Osteoblast (primary cell): ENCODE data around the gene WNK1. TPM values are rescaled to one million over a fixed set of nuclear protein-coding genes. Genes with fewer than 3 reads are reported as not detected.

ENCODE experiments used
- DNase-seq: peaks from one replicate; pipeline ENCODE4 v3.0.0; 2011; ENCODE audit warnings: low spot score, mixed read lengths; ENCODE audit not compliant: insufficient read length; ENCODE audit errors: missing footprints
- H2AFZ ChIP-seq: 2 replicates; pipeline ENCODE4 v1.6.0; 2011; ENCODE audit warnings: mild to moderate bottlenecking, low read length
- H3K27ac ChIP-seq: 2 replicates; pipeline ENCODE4 v1.5.1; 2011; ENCODE audit warnings: mild to moderate bottlenecking, low read depth, low read length, moderate library complexity
- H3K27me3 ChIP-seq: 2 replicates; pipeline ENCODE4 v1.6.0; 2012; ENCODE audit warnings: mild to moderate bottlenecking, control low read depth, inconsistent platforms, low read length, moderate library complexity; ENCODE audit not compliant: insufficient read depth
- H3K36me3 ChIP-seq: 2 replicates; pipeline ENCODE4 v1.5.1; 2011; ENCODE audit warnings: mild to moderate bottlenecking, low read length, control low read depth, moderate library complexity; ENCODE audit not compliant: insufficient read depth
- H3K4me1 ChIP-seq: 2 replicates; pipeline ENCODE4 v1.5.1; 2011; ENCODE audit warnings: mild to moderate bottlenecking, low read length, control low read depth, moderate library complexity; ENCODE audit not compliant: insufficient read depth
- H3K4me2 ChIP-seq: 2 replicates; pipeline ENCODE4 v1.6.0; 2011; ENCODE audit warnings: mild to moderate bottlenecking, low read length; ENCODE audit not compliant: insufficient read depth
- H3K4me3 ChIP-seq: fragments of 200-600 bp; sonication (generic); 3 replicates; pipeline ENCODE4 v1.5.1; 2012; ENCODE audit warnings: mild to moderate bottlenecking, low read length, inconsistent platforms; ENCODE audit not compliant: insufficient read depth
- H3K79me2 ChIP-seq: 2 replicates; pipeline ENCODE4 v1.6.0; 2012; ENCODE audit warnings: mild to moderate bottlenecking, low read length, control low read depth, inconsistent platforms; ENCODE audit not compliant: insufficient read depth
- H3K9me3 ChIP-seq: 2 replicates; pipeline ENCODE4 v1.5.1; 2011; ENCODE audit warnings: low read depth, low read length, control low read depth
- H4K20me1 ChIP-seq: 2 replicates; pipeline ENCODE4 v1.6.0; 2012; ENCODE audit warnings: mild to moderate bottlenecking, low read length, control low read depth; ENCODE audit not compliant: insufficient read depth
- total RNA-seq: library from RNA; depleted of rRNA; stranded (reverse); fragments of >200 nt; gene quantifications from 2 replicates; pipeline ENCODE4 v1.2.3, GENCODE V29; 2012
- TF ChIP-seq, protein P1 (sequence below): IDR thresholded peaks from 2 replicates; pipeline ENCODE4 v1.5.1; 2011; ENCODE audit warnings: mild to moderate bottlenecking, low read depth, low read length, moderate library complexity; ENCODE audit errors: extremely low read depth

The WNK1 gene
- total RNA-seq, 1 donor = 110 TPM

DNA sequence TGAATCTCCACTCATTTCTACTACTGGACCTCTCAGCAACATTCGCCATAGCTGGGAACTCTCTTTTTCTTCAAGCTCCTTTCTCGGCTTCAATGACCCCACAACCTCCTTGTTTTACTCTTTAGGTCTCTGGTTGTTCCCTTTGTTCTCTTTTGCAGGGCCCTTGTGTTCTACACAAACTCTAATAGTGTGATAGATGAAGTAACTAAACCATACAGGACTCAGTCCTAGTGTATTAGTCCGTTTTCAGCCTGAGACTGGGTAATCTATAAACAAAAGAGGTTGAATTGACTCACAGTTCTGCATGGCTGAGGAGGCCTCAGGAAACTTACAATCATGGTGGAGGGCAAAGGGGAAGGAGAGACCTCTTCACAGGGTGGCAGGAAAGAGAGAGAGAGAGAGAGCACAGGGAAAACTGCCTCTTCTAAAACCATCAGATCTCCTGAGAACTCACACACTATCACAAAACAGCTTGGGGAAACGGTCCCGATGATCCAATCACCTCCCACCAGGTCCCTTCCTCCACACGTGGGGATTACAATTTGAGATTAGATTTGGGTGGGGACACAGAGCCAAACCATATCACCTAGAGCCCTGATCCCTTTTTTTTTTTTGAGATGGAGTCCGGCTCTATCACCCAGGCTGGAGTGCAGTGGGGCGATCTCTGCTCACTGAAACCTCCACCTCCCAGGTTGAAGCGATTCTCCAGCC is 32.0 kb upstream of the WNK1 start:
- H3K4me2 ChIP-seq = no peak overlapping the region
- H3K27ac ChIP-seq = no peak overlapping the region
- DNase-seq = no peak
- TF ChIP-seq, protein P1, sequence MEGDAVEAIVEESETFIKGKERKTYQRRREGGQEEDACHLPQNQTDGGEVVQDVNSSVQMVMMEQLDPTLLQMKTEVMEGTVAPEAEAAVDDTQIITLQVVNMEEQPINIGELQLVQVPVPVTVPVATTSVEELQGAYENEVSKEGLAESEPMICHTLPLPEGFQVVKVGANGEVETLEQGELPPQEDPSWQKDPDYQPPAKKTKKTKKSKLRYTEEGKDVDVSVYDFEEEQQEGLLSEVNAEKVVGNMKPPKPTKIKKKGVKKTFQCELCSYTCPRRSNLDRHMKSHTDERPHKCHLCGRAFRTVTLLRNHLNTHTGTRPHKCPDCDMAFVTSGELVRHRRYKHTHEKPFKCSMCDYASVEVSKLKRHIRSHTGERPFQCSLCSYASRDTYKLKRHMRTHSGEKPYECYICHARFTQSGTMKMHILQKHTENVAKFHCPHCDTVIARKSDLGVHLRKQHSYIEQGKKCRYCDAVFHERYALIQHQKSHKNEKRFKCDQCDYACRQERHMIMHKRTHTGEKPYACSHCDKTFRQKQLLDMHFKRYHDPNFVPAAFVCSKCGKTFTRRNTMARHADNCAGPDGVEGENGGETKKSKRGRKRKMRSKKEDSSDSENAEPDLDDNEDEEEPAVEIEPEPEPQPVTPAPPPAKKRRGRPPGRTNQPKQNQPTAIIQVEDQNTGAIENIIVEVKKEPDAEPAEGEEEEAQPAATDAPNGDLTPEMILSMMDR = no peak
- no peaks in the 10 kb centered on the region for H3K27me3 ChIP-seq
- no peaks in the 10 kb centered on the region for H3K36me3 ChIP-seq
- no peaks in the 10 kb centered on the region for H3K4me1 ChIP-seq
- no peak overlapping the region for H3K4me3 ChIP-seq
- no peaks in the 10 kb centered on the region for H4K20me1 ChIP-seq
- H3K79me2 ChIP-seq = no peaks in the 10 kb centered on the region
- no peak overlapping the region for H2AFZ ChIP-seq
- H3K9me3 ChIP-seq = no peaks in the 10 kb centered on the region

DNA sequence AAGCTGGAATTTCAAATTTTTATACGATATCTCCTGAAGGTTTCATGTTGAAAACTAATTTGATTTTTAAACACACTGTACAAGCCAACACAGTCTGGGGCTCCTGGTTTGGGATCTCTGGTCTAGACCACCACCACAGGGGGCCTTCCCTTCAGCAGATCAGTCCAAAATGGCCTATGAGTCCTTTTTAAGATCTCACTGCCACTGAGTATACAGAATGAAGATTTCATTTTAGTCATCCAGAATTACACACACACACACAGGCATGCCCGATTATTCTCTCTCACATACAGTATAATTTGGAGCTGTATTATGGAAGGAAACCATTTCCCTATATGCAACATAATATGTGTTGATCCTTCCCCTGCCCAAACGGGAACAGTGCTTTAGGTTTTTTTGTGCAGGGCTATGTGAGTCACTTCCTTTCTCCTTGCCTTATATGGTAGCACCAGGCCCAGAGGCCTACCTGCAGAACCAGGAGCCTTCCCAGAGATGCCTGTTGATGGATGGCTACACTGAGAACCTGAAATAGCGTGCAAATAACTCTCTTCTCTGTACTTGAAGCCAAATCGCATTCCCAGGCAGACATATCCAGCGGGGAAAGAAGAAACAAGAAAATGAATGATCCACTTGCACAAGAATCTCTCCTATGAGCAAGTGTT is 28.1 kb upstream of the WNK1 start:
- no peaks in the 10 kb centered on the region for H3K79me2 ChIP-seq
- H3K4me3 ChIP-seq = no peak overlapping the region
- H3K36me3 ChIP-seq = no peaks in the 10 kb centered on the region
- H2AFZ ChIP-seq = peak overlapping the region; percentile 62
- peak; percentile 19 for DNase-seq
- no peaks in the 10 kb centered on the region for H3K27me3 ChIP-seq
- H3K27ac ChIP-seq = no peak overlapping the region
- H4K20me1 ChIP-seq = no peaks in the 10 kb centered on the region
- H3K9me3 ChIP-seq = no peaks in the 10 kb centered on the region
- H3K4me1 ChIP-seq = peaks cover 12% of the 10 kb centered on the region
- TF ChIP-seq, protein P1 = no peak
- H3K4me2 ChIP-seq = no peak overlapping the region

DNA sequence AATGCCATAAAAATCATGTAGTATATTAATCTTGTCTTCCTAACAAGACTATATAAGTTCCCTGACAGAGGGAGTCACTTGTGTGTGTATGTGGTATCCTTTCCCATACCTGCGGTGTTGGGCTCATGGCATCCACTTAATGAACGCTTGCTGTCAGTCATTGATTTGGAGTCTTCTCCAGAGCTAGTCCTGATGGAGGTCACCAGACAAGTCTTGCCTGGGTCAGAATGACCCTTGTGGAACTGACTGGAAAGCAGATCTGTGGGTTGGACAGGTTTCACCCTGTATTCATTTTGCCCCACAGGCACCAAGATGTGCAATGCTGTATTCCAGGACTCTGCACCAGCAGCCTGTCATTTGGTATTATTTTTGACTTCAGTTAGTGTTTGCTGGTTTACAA is 27.3 kb upstream of the WNK1 start:
- no peak overlapping the region for H3K4me3 ChIP-seq
- H3K4me2 ChIP-seq = no peak overlapping the region
- no peaks in the 10 kb centered on the region for H4K20me1 ChIP-seq
- no peak for DNase-seq
- H3K9me3 ChIP-seq = no peaks in the 10 kb centered on the region
- no peak overlapping the region for H2AFZ ChIP-seq
- no peaks in the 10 kb centered on the region for H3K27me3 ChIP-seq
- TF ChIP-seq, protein P1 = no peak
- H3K36me3 ChIP-seq = no peaks in the 10 kb centered on the region
- peaks cover 12% of the 10 kb centered on the region for H3K4me1 ChIP-seq
- no peaks in the 10 kb centered on the region for H3K79me2 ChIP-seq
- no peak overlapping the region for H3K27ac ChIP-seq
